Type B pancreatic cell (in vitro differentiated cells): Measurements from ENCODE around the gene ACRV1. TPM values are rescaled to one million over a fixed set of nuclear protein-coding genes. Genes with fewer than 3 reads are reported as not detected.

Experiments
- DNase-seq: peaks from one replicate; pipeline ENCODE4 v3.0.0; 2021; ENCODE audit warnings: mixed read lengths; ENCODE audit not compliant: unreplicated experiment; ENCODE audit errors: extremely low spot score
- H3K27ac Mint-ChIP-seq: 2 replicates; pipeline ENCODE4 v1.8.0; 2021; ENCODE audit warnings: mild to moderate bottlenecking, mixed read lengths
- H3K27me3 Mint-ChIP-seq: 2 replicates; pipeline ENCODE4 v1.8.0; 2021; ENCODE audit warnings: mixed read lengths
- H3K36me3 Mint-ChIP-seq: 2 replicates; pipeline ENCODE4 v1.8.0; 2021; ENCODE audit warnings: mixed read lengths
- H3K4me1 Mint-ChIP-seq: one replicate; pipeline ENCODE4 v1.8.0; 2021; ENCODE audit warnings: mixed read lengths; ENCODE audit not compliant: unreplicated experiment
- H3K4me3 Mint-ChIP-seq: 2 replicates; pipeline ENCODE4 v1.8.0; 2021; ENCODE audit warnings: mild to moderate bottlenecking, mixed read lengths
- H3K9me3 Mint-ChIP-seq: 2 replicates; pipeline ENCODE4 v1.8.0; 2021; ENCODE audit warnings: mixed read lengths
- total RNA-seq: library from RNA; stranded (reverse); gene quantifications from 2 replicates; pipeline ENCODE4 v1.2.1, GENCODE V29; 2021; ENCODE audit warnings: low replicate concordance
- TF ChIP-seq, protein P1 (sequence below): fragments of 200-600 bp; sonication (generic); conservative IDR thresholded peaks from 2 replicates; pipeline ENCODE4 v1.5.0; 2021; ENCODE audit warnings: antibody characterized with exemption, mild to moderate bottlenecking

ACRV1 gene
- total RNA-seq, 1 donor from 2014 or later: not detected

GRCh38 chr11:125701018-125701610 is 20.5 kb upstream of the ACRV1 start:
- H3K27me3 Mint-ChIP-seq: no peaks in the 10 kb centered on the region
- TF ChIP-seq, protein P1, sequence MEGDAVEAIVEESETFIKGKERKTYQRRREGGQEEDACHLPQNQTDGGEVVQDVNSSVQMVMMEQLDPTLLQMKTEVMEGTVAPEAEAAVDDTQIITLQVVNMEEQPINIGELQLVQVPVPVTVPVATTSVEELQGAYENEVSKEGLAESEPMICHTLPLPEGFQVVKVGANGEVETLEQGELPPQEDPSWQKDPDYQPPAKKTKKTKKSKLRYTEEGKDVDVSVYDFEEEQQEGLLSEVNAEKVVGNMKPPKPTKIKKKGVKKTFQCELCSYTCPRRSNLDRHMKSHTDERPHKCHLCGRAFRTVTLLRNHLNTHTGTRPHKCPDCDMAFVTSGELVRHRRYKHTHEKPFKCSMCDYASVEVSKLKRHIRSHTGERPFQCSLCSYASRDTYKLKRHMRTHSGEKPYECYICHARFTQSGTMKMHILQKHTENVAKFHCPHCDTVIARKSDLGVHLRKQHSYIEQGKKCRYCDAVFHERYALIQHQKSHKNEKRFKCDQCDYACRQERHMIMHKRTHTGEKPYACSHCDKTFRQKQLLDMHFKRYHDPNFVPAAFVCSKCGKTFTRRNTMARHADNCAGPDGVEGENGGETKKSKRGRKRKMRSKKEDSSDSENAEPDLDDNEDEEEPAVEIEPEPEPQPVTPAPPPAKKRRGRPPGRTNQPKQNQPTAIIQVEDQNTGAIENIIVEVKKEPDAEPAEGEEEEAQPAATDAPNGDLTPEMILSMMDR: no peak
- no peaks in the 10 kb centered on the region for H3K9me3 Mint-ChIP-seq
- no peak overlapping the region for H3K4me3 Mint-ChIP-seq
- no peak for DNase-seq
- no peak overlapping the region for H3K27ac Mint-ChIP-seq
- H3K4me1 Mint-ChIP-seq: no peaks in the 10 kb centered on the region
- no peaks in the 10 kb centered on the region for H3K36me3 Mint-ChIP-seq

DNA sequence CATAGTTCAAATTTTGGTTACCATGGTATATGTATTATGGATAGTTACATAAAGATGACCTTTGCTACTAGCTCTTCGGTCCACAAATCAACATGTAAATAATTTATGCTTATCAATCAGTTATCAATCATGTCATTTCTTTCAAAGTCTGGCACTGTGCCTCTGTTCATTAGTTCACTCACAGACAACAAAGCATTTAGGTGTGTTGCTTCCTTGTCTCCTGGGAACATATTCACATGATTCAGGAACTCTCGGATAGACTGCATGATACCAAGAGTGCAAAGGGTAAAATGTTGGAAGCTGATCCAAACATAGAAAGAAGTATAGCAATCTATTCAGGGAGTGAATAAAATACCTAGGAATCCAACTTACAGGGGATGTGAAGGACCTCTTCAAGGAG is 14.3 kb upstream of the ACRV1 start:
- Mint-ChIP-seq H3K4me3 (no peak overlapping the region), H3K36me3 (no peaks in the 10 kb centered on the region), H3K4me1 (no peaks in the 10 kb centered on the region), H3K27ac (no peak overlapping the region), H3K9me3 (peaks cover 4% of the 10 kb centered on the region), H3K27me3 (no peaks in the 10 kb centered on the region)
- TF ChIP-seq, protein P1: no peak
- DNase-seq: no peak

DNA sequence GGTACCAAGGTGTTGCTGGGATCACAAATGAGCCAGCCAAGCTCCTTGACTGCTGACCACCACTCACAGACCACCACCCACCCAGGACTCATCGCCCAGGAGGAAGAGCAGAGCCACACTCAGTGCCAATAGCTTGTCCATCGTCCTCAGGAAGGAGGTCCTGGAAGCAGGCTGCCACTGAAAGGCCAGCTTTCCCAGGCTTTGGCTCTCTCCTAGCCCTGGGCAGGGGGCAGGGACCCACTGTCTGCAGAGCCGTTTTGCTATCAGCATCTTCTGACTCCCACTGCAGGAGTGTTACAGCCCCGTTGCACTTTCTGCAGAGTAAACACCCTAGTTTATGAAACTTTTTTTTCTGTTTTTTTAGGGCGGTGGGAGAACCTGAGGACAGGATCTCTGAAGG is 12.2 kb upstream of the ACRV1 start:
- Mint-ChIP-seq H3K27ac (no peak overlapping the region), H3K27me3 (no peaks in the 10 kb centered on the region), H3K9me3 (peaks cover 4% of the 10 kb centered on the region), H3K4me1 (no peaks in the 10 kb centered on the region), H3K36me3 (no peaks in the 10 kb centered on the region), H3K4me3 (no peak overlapping the region)
- TF ChIP-seq, protein P1: no peak
- no peak for DNase-seq

- Mint-ChIP-seq H3K4me1 (no peaks in the 10 kb centered on the region), H3K27me3 (no peaks in the 10 kb centered on the region), H3K9me3 (peaks cover 3% of the 10 kb centered on the region), H3K27ac (no peak overlapping the region), H3K36me3 (no peaks in the 10 kb centered on the region), H3K4me3 (no peak overlapping the region)
- TF ChIP-seq, protein P1: no peak
- no peak for DNase-seq
These were observed 9.4 kb upstream of the ACRV1 start for GRCh38 chr11:125690006-125690405.

GRCh38 chr11:125689274-125689859 is 8.7 kb upstream of the ACRV1 start:
- Mint-ChIP-seq H3K27ac (no peak overlapping the region), H3K27me3 (no peaks in the 10 kb centered on the region), H3K4me1 (no peaks in the 10 kb centered on the region), H3K36me3 (no peaks in the 10 kb centered on the region), H3K4me3 (no peak overlapping the region), H3K9me3 (no peaks in the 10 kb centered on the region)
- no peak for DNase-seq
- TF ChIP-seq, protein P1: no peak
